Chondrocyte (in vitro differentiated cells): ENCODE results near the gene ADAM12. TPM values are rescaled to one million over a fixed set of nuclear protein-coding genes. Genes with fewer than 3 reads are reported as not detected.
A peak's percentile ranks its signal among the peaks of the same experiment; 100 is the strongest.

Experiments
- DNase-seq: peaks from one replicate; pipeline ENCODE4 v3.0.0; 2021; ENCODE audit warnings: mixed read lengths, low spot score
- H3K27ac Mint-ChIP-seq: one replicate; pipeline ENCODE4 v1.8.0; 2021; ENCODE audit warnings: mild to moderate bottlenecking, moderate library complexity, mixed read lengths; ENCODE audit not compliant: unreplicated experiment
- H3K27me3 Mint-ChIP-seq: 2 replicates; pipeline ENCODE4 v1.8.0; 2021; ENCODE audit warnings: low read depth, mixed read lengths
- H3K36me3 Mint-ChIP-seq: 2 replicates; pipeline ENCODE4 v1.8.0; 2021; ENCODE audit warnings: low read depth, mixed read lengths
- H3K4me1 Mint-ChIP-seq: 2 replicates; pipeline ENCODE4 v1.8.0; 2021; ENCODE audit warnings: low read depth, mild to moderate bottlenecking, mixed read lengths
- H3K4me3 Mint-ChIP-seq: one replicate; pipeline ENCODE4 v1.8.0; 2021; ENCODE audit warnings: mild to moderate bottlenecking, moderate library complexity, mixed read lengths; ENCODE audit not compliant: unreplicated experiment
- H3K9me3 Mint-ChIP-seq: 2 replicates; pipeline ENCODE4 v1.8.0; 2021; ENCODE audit warnings: low read depth, mixed read lengths
- total RNA-seq: library from RNA; stranded (reverse); gene quantifications from 3 replicates; pipeline ENCODE4 v1.2.1, GENCODE V29; 2021
- TF ChIP-seq, protein P1 (sequence below): fragments of 200-600 bp; sonication (generic); IDR thresholded peaks from 2 replicates; pipeline ENCODE4 v1.5.0; 2021; ENCODE audit warnings: antibody characterized with exemption, mild to moderate bottlenecking, moderate library complexity

The ADAM12 gene
- total RNA-seq, 1 donor from 2014 or later = 175 TPM

DNA sequence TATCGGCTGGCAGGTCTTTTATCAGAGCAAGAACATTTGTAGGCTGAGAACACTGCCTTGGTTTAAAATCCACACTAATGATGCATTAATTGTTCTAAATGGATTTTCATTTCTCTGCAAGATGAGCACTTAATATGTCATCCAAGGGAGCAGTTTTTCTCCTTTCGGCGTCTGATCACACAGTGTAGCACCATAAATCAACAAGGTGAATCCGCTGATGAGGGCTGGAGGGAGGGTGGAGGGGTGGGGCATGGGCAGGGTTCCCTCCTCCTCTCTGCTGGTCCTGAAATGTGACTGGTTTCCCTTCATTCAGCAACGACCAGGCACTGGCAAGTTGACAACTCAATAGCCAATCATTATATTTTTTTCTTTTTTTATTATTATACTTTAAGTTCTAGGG is 45.6 kb downstream of the ADAM12 start:
- Mint-ChIP-seq H3K36me3 (peaks cover 14% of the 10 kb centered on the region), H3K27me3 (no peaks in the 10 kb centered on the region), H3K27ac (no peak overlapping the region), H3K9me3 (peaks cover 3% of the 10 kb centered on the region), H3K4me3 (no peak overlapping the region), H3K4me1 (no peaks in the 10 kb centered on the region)
- DNase-seq = no peak
- TF ChIP-seq, protein P1, sequence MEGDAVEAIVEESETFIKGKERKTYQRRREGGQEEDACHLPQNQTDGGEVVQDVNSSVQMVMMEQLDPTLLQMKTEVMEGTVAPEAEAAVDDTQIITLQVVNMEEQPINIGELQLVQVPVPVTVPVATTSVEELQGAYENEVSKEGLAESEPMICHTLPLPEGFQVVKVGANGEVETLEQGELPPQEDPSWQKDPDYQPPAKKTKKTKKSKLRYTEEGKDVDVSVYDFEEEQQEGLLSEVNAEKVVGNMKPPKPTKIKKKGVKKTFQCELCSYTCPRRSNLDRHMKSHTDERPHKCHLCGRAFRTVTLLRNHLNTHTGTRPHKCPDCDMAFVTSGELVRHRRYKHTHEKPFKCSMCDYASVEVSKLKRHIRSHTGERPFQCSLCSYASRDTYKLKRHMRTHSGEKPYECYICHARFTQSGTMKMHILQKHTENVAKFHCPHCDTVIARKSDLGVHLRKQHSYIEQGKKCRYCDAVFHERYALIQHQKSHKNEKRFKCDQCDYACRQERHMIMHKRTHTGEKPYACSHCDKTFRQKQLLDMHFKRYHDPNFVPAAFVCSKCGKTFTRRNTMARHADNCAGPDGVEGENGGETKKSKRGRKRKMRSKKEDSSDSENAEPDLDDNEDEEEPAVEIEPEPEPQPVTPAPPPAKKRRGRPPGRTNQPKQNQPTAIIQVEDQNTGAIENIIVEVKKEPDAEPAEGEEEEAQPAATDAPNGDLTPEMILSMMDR = no peak

DNA sequence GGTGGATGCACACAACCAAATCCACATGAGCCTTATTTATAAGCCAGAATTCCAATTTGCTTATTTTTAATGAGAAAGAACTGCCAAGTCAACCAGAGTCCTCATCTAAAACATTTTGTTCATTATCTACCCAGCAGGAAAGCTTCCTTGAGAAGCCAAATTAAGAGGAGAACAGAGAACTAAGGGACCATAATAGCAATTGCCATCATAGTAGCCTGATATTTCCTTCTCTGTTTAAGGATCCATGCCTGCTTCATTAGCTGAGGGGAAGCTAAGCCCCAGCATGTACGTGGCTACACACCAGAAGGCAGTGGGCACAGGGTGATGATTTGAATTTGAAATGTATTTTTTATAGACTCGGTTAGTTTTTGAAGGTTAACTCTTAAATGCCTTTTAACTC is 46.8 kb downstream of the ADAM12 start:
- Mint-ChIP-seq H3K27ac (no peak overlapping the region), H3K36me3 (peaks cover 8% of the 10 kb centered on the region), H3K4me3 (no peak overlapping the region), H3K27me3 (no peaks in the 10 kb centered on the region), H3K9me3 (peaks cover 3% of the 10 kb centered on the region), H3K4me1 (no peaks in the 10 kb centered on the region)
- no peak for DNase-seq
- TF ChIP-seq, protein P1 = no peak

DNA sequence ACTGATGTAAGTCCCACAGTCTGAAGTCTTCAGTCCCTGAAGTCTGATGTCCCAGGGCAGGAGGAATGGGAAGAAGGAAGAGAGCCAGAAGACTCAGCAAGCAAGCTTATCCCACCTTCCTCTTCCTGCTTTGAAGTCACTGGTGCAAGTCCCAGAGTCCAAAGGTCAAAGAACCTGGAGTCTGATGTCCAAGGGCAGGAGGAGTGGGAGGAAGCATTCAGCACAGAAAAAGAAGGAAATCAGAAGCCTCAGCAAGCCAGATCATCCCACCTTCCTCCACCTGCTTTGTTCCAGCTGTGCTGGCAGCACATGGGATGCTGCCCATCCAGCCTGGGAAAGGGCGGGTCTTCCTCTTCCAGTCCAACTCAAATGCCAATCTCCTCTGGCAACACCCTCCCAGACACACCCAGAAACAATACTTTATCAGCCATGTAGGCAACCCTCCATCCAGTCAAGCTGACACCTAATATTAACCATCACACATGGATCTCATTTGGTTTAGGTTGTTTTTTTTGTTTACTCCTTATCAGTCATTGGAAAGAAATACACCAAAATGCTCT is 50.9 kb downstream of the ADAM12 start:
- Mint-ChIP-seq H3K27me3 (no peaks in the 10 kb centered on the region), H3K27ac (no peak overlapping the region), H3K4me3 (no peak overlapping the region), H3K36me3 (peaks cover 3% of the 10 kb centered on the region), H3K4me1 (peaks cover 20% of the 10 kb centered on the region), H3K9me3 (no peaks in the 10 kb centered on the region)
- TF ChIP-seq, protein P1 = no peak
- DNase-seq = no peak

GRCh38 chr10:126336801-126337200 is 51.5 kb downstream of the ADAM12 start:
- TF ChIP-seq, protein P1 = no peak
- no peak overlapping the region for H3K4me3 Mint-ChIP-seq
- peaks cover 20% of the 10 kb centered on the region for H3K4me1 Mint-ChIP-seq
- H3K27me3 Mint-ChIP-seq = no peaks in the 10 kb centered on the region
- H3K27ac Mint-ChIP-seq = no peak overlapping the region
- H3K36me3 Mint-ChIP-seq = peaks cover 3% of the 10 kb centered on the region
- DNase-seq = no peak
- no peaks in the 10 kb centered on the region for H3K9me3 Mint-ChIP-seq

GRCh38 chr10:126334272-126334671 is 54.0 kb downstream of the ADAM12 start:
- DNase-seq = no peak
- H3K27ac Mint-ChIP-seq = peak overlapping the region; percentile 56
- TF ChIP-seq, protein P1 = no peak

More at GRCh38 chr10:126334272-126334671, 54.0 kb downstream of the ADAM12 start:
- no peaks in the 10 kb centered on the region for H3K9me3 Mint-ChIP-seq
- H3K4me3 Mint-ChIP-seq = no peak overlapping the region
- peaks cover 29% of the 10 kb centered on the region for H3K4me1 Mint-ChIP-seq
- peaks cover 3% of the 10 kb centered on the region for H3K36me3 Mint-ChIP-seq
- H3K27me3 Mint-ChIP-seq = no peaks in the 10 kb centered on the region
